Lung (tissue), 12 donors: ENCODE measurements around the gene SLX9. TPM values are rescaled to one million over a fixed set of nuclear protein-coding genes. Genes with fewer than 3 reads are reported as not detected.

ENCODE experiments used
- ATAC-seq: fragments of 200-7000 bp; cut with Tn5 transposase; one replicate; pipeline ENCODE4 v1.9.1; 2020; ENCODE audit warnings: moderate number of reproducible peaks; ENCODE audit not compliant: insufficient read depth, low FRiP score
- DNase-seq, 3 donors: peaks; one replicate each; pipeline ENCODE4 v3.0.0-alpha.2; 2013 to 2017
- H3K27ac ChIP-seq, 2 donors: one replicate each; pipeline ENCODE4 v1.5.1; 2013; ENCODE audit warnings: mild to moderate bottlenecking in 2 of 2, moderate library complexity in 2 of 2, control low read depth in 1 of 2, inconsistent platforms in 1 of 2, low read depth in 1 of 2, low read length in 1 of 2
- H3K27me3 ChIP-seq, 3 donors: one replicate each; pipeline ENCODE4 v1.5.1; 2013; ENCODE audit warnings: low read length in 2 of 3; ENCODE audit not compliant: control insufficient read depth in 3 of 3, insufficient read depth in 3 of 3
- H3K36me3 ChIP-seq, 4 donors: one replicate each; pipeline ENCODE4 v1.5.1; 2013; ENCODE audit warnings: low read length in 4 of 4, mild to moderate bottlenecking in 1 of 4, moderate library complexity in 1 of 4; ENCODE audit not compliant: control insufficient read depth in 4 of 4, insufficient read depth in 4 of 4
- H3K4me1 ChIP-seq, 5 donors: one replicate each; pipeline ENCODE4 v1.5.1; 2013; ENCODE audit warnings: low read length in 5 of 5, mild to moderate bottlenecking in 2 of 5, moderate library complexity in 1 of 5; ENCODE audit not compliant: control insufficient read depth in 5 of 5, insufficient read depth in 5 of 5
- H3K4me3 ChIP-seq: one replicate; pipeline ENCODE4 v1.5.1; 2013; ENCODE audit warnings: mild to moderate bottlenecking, control low read depth, moderate library complexity
- H3K9ac ChIP-seq, 2 donors: one replicate each; pipeline ENCODE4 v1.5.1; 2013; ENCODE audit warnings: low read length in 2 of 2, control low read depth in 1 of 2; ENCODE audit not compliant: insufficient read depth in 1 of 2
- H3K9me3 ChIP-seq, 4 donors: one replicate each; pipeline ENCODE4 v1.5.1; 2013; ENCODE audit warnings: low read length in 3 of 4, mild to moderate bottlenecking in 1 of 4, moderate library complexity in 1 of 4; ENCODE audit not compliant: control insufficient read depth in 4 of 4, insufficient read depth in 3 of 4
- WGBS, 2 donors: extraction: QIAGEN DNeasy Blood & Tissue Kit; methylation state at CpG; one replicate each; pipeline ENCODE4 v1.1.7; 2013; 5-methylcytosine and 5-hydroxymethylcytosine counted together
- polyA plus RNA-seq, 2 donors: library from polyadenylated mRNA; stranded (reverse); fragments of 200-250 nt; gene quantifications; one replicate each; pipeline ENCODE4 v1.2.1, GENCODE V29; 2013
- total RNA-seq, 2 donors: library from RNA; depleted of rRNA in 1 of 2; stranded (reverse); fragments of >200 nt in 1 of 2; gene quantifications; one replicate each; pipeline ENCODE4 v1.2.1, GENCODE V29; 2014 to 2021
- TF ChIP-seq, protein P1 (sequence below): IDR thresholded peaks from 2 replicates; pipeline ENCODE4 v1.5.1; 2012; ENCODE audit warnings: mild to moderate bottlenecking; ENCODE audit errors: control extremely low read depth, extremely low read depth
- donor health status: control.
- donor health status: control.
- donor health status: Bipolar disorder and iron deficiency.
- donor health status: healthy.
- donor health status: DM: yes; HTN: yes; CAD: no.

SLX9 gene
- total and polyA plus RNA-seq, 4 donors, result 10.3 to 36.9 (median 27.0) TPM

- Histone ChIP-seq H3K9ac (no peak overlapping the region), H3K27me3 (no peaks in the 10 kb centered on the region), H3K4me3 (no peak overlapping the region), H3K9me3 (no peaks in the 10 kb centered on the region), H3K4me1 (peaks cover 0 to 86% (median 14%) of the 10 kb centered on the region in 5 donors), H3K27ac (no peak overlapping the region), H3K36me3 (no peaks in the 10 kb centered on the region)
- 73 to 74% methylated on average over 37 of the region's 37 CpGs for WGBS, 2 donors
- TF ChIP-seq, protein P1, sequence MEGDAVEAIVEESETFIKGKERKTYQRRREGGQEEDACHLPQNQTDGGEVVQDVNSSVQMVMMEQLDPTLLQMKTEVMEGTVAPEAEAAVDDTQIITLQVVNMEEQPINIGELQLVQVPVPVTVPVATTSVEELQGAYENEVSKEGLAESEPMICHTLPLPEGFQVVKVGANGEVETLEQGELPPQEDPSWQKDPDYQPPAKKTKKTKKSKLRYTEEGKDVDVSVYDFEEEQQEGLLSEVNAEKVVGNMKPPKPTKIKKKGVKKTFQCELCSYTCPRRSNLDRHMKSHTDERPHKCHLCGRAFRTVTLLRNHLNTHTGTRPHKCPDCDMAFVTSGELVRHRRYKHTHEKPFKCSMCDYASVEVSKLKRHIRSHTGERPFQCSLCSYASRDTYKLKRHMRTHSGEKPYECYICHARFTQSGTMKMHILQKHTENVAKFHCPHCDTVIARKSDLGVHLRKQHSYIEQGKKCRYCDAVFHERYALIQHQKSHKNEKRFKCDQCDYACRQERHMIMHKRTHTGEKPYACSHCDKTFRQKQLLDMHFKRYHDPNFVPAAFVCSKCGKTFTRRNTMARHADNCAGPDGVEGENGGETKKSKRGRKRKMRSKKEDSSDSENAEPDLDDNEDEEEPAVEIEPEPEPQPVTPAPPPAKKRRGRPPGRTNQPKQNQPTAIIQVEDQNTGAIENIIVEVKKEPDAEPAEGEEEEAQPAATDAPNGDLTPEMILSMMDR, result no peak
- ATAC-seq, result no peak
- no peak for DNase-seq
These were observed 48.2 kb downstream of the SLX9 start for GRCh38 chr21:44987886-44988606.

DNA sequence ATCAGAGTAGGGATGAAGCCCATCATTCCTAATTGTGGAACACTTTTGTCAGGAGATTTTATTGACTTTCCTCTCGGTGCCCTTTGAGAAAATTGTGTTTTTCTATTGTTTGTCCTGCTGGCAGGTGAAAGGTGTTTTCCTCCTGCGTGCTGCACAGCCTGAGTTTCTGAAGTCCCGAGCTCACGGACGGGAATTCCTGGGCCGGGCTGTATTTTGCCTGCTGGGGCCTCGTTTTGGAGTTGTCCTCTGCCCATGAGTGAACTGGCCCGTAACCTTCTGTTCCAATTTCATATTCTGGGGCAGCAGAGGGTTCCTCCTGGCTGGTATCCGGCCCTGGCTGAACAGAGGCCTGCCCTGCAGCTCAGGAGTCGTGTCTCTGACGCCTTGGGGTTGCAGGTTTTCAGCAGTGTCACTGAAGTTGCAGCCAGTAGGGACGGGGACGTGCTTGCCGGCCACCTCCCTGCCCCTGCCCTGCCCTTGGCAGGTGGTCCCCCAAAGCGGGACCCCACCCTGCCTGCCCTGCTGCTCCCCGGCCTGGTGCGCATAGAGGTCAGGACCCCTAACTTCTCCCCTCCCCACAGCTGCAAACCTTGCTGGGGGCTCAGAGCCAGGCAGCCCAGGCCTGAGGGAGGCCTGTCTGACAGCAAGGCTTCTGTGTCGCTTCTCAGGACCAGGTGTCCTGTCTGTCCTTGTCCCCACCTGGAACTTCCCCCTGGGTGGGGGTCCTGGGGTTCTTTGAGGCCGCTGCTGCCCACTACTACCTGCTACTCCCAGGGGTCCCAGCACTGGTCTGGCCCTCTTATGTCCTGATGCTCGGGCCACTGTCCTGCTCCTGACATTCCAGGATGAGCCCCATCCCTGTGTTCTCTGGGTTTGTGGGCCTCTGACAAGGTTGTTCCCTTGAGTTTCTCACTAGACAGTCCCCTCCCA, 49.0 kb downstream of the SLX9 start:
- Histone ChIP-seq H3K27ac (peak overlapping the region in 1 of 2 donors; percentile 20), H3K36me3 (no peaks in the 10 kb centered on the region), H3K27me3 (no peaks in the 10 kb centered on the region), H3K9ac (no peak overlapping the region), H3K9me3 (no peaks in the 10 kb centered on the region), H3K4me3 (no peak overlapping the region), H3K4me1 (peaks cover 0 to 86% (median 14%) of the 10 kb centered on the region in 5 donors)
- DNase-seq (no peak), ATAC-seq (no peak)
- TF ChIP-seq, protein P1, result no peak
- WGBS, 2 donors, result 85 to 92% methylated on average over 20 of the region's 20 CpGs

- TF ChIP-seq, protein P1, result no peak
- no peak for ATAC-seq
- WGBS, 2 donors, result 74 to 76% methylated on average over 8 of the region's 8 CpGs
- Histone ChIP-seq H3K27me3 (no peaks in the 10 kb centered on the region), H3K4me3 (no peak overlapping the region), H3K9ac (no peak overlapping the region), H3K4me1 (peaks cover 0 to 89% (median 17%) of the 10 kb centered on the region in 5 donors), H3K9me3 (peaks cover 0 to 2% (median 0%) of the 10 kb centered on the region in 4 donors), H3K27ac (no peak overlapping the region), H3K36me3 (no peaks in the 10 kb centered on the region)
- peak; percentile 52 to 70 (median 59) for DNase-seq
These were observed 49.7 kb downstream of the SLX9 start for GRCh38 chr21:44989537-44989886.
